Inferior parietal cortex (tissue), 1 donor: ENCODE results near the gene RGS3.

ENCODE experiments used
- DNase-seq: peaks from one replicate; pipeline ENCODE4 v3.0.0-alpha.2; 2016; ENCODE audit errors: extremely low spot score

The RGS3 gene

GRCh38 chr9:113600023-113600823, 136.7 kb downstream of the RGS3 start:
- no peak for DNase-seq

- no peak for DNase-seq
These were observed 137.5 kb downstream of the RGS3 start for GRCh38 chr9:113600871-113601614.

- DNase-seq: no peak
These were observed 138.1 kb downstream of the RGS3 start for GRCh38 chr9:113601656-113602055.

- no peak for DNase-seq
These were observed 138.9 kb downstream of the RGS3 start for GRCh38 chr9:113602126-113603047.

- DNase-seq: no peak
These were observed 139.5 kb downstream of the RGS3 start for GRCh38 chr9:113603048-113603375.

GRCh38 chr9:113603773-113604172, 140.2 kb downstream of the RGS3 start:
- DNase-seq: no peak

- DNase-seq: no peak
These were observed 140.9 kb downstream of the RGS3 start for GRCh38 chr9:113604393-113604792.

GRCh38 chr9:113606510-113606909, 143.0 kb downstream of the RGS3 start:
- DNase-seq: no peak

- DNase-seq: no peak
These were observed 144.7 kb downstream of the RGS3 start for GRCh38 chr9:113608082-113608685.

GRCh38 chr9:113609562-113610318, 146.2 kb downstream of the RGS3 start:
- DNase-seq: no peak

- no peak for DNase-seq
These were observed 148.1 kb downstream of the RGS3 start for GRCh38 chr9:113611461-113612215.

GRCh38 chr9:113612216-113612747, 148.8 kb downstream of the RGS3 start:
- DNase-seq: no peak

GRCh38 chr9:113612828-113613227, 149.3 kb downstream of the RGS3 start:
- no peak for DNase-seq

GRCh38 chr9:113613815-113614413, 150.4 kb downstream of the RGS3 start:
- no peak for DNase-seq

- DNase-seq: no peak
These were observed 151.5 kb downstream of the RGS3 start for GRCh38 chr9:113614843-113615648.

GRCh38 chr9:113616116-113616515, 152.6 kb downstream of the RGS3 start:
- DNase-seq: no peak

GRCh38 chr9:113616621-113617496, 153.3 kb downstream of the RGS3 start:
- DNase-seq: no peak

GRCh38 chr9:113617550-113617949, 154.0 kb downstream of the RGS3 start:
- no peak for DNase-seq
